Gastroesophageal sphincter (tissue), 3 donors: ENCODE results near the gene OR5M8.

Experiments used
- EP300 ChIP-seq: sonication (generic); formaldehyde crosslinking; IDR thresholded peaks from one replicate; pipeline ENCODE4 v1.6.1; 2017; ENCODE audit warnings: antibody characterized with exemption, mild to moderate bottlenecking
- POLR2A ChIP-seq, 2 donors: fragments of 450-650 bp; IDR thresholded peaks; one replicate each; pipeline ENCODE4 v1.6.1; 2017; ENCODE audit warnings: antibody characterized with exemption in 2 of 2, mild to moderate bottlenecking in 2 of 2, moderate library complexity in 1 of 2
- POLR2AphosphoS5 ChIP-seq: sonication (generic); formaldehyde crosslinking; IDR thresholded peaks from one replicate; pipeline ENCODE4 v1.6.1; 2017; ENCODE audit warnings: antibody characterized with exemption
- TF ChIP-seq, protein P1 (sequence below), 4 experiments: fragments of 200-600 bp in 2 of 4; fragments of 450-650 bp in 2 of 4; sonication (generic) in 1 of 4; IDR thresholded peaks; one replicate each; pipeline ENCODE4 v1.5.1; 2017 to 2019; ENCODE audit warnings: antibody characterized with exemption in 4 of 4, mild to moderate bottlenecking in 2 of 4, moderate library complexity in 2 of 4

DNA sequence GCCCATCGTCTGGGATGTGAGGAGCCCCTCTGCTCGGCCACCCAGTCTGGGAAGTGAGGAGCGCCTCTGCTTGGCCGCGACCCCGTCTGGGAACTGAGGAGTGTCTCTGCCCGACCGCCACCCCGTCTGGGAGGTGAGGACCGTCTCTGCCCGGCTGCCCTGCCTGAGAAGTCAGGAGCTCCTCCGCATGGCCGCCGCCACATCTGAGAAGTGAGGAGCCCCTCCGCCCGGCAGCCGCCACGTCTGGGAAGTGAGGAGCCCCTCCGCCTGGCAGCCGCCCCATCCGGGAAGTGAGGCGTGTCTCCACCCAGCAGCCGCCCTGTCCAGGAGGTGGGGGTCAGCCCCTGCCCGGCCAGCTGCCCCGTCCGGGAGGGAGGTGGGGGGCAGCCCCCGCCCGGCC, 5.8 kb upstream of the OR5M8 start:
- TF ChIP-seq POLR2A (IDR thresholded peaks at IDR 0.05) = no peak
- TF ChIP-seq, protein P1, sequence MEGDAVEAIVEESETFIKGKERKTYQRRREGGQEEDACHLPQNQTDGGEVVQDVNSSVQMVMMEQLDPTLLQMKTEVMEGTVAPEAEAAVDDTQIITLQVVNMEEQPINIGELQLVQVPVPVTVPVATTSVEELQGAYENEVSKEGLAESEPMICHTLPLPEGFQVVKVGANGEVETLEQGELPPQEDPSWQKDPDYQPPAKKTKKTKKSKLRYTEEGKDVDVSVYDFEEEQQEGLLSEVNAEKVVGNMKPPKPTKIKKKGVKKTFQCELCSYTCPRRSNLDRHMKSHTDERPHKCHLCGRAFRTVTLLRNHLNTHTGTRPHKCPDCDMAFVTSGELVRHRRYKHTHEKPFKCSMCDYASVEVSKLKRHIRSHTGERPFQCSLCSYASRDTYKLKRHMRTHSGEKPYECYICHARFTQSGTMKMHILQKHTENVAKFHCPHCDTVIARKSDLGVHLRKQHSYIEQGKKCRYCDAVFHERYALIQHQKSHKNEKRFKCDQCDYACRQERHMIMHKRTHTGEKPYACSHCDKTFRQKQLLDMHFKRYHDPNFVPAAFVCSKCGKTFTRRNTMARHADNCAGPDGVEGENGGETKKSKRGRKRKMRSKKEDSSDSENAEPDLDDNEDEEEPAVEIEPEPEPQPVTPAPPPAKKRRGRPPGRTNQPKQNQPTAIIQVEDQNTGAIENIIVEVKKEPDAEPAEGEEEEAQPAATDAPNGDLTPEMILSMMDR (IDR thresholded peaks at IDR 0.05) = no peak
- no peak for TF ChIP-seq EP300
- TF ChIP-seq POLR2AphosphoS5 = no peak
